ENCODE measurements around the gene SRGAP1.

SRGAP1 gene

DNA sequence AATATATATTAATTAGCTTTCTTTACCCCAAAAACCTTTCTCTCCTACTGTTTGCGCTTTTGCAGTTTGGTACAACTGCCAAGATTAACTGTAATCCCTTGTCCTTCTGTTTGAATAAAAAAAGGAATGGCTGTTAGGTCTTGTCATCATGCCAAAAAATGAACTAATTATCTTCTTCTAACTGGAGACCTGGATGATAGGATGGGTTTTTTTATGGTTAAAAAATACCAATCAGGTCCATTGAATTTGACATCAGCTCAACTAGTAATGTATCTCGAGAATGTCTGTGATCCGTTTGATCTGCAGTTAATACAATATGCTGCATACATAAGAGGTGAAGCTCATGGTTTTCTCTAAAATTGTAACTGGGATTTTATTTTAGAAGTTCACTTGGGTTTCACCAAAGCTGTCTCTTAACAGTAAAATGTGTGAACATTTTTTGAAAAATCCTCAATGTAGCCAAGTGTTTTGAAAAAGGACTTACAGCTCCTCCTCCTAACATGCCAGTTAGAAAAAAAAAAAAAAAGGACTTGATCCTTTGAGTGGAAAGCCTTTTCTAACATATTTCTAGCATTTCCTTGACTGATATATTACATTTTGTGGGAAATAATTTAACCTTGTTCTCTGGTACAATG lies 96.8 kb downstream of the SRGAP1 start:
- no peak for DNase-seq

DNA sequence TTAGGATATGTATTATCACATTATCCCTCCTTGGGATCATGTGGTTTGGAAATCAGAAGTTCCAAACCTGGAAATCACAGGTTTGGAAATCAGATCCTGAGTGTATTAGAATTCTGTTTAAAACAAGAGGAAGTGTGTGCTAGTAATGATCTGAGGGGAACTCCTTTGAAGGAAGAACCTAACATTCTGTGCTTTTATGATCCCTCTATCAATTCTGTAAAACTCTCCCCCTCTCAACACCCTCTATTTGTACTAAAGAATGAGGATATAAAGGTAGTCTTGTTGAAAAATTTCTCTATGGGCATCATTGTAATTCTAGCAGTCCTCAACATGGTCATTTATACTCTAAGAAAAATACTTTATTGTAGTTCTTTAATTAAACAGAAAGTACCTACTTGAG lies 97.4 kb downstream of the SRGAP1 start:
- no peak for DNase-seq

DNA sequence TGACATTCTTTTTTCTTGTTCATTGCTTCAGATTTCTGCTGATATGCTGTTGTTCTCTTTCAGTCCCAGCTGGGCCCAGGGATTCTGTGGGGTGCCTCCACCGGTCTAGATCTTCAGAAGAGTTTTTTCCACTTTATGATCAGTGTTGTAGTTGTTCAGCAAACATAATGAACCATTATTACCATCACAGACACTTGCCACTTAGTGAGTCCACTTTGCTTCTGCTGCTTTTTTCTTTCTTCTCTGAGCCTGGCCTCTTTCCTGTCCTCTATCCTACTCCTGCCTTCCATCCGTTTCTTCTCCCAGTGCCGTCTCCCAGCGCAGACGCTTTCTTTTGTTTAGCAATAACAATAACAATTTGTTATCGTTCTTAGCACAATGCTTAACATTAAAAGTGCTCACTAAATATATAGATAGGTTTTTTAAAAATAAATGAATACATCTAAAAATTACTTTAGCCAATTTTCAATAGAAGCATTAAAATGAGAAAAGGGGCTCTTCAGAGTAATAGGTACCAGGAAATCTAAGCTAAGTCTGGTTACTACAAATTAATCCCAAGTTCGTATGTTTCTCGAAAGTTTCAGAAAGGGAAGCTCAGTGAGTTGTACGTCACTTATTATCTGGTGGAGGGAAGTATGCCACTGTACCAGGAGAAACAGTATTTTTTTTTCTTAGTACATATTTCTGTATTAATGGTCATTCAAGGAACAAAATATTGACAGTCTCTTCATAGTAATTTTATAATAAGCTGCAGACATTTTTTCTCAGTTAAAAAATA lies 98.2 kb downstream of the SRGAP1 start:
- no peak for DNase-seq

DNA sequence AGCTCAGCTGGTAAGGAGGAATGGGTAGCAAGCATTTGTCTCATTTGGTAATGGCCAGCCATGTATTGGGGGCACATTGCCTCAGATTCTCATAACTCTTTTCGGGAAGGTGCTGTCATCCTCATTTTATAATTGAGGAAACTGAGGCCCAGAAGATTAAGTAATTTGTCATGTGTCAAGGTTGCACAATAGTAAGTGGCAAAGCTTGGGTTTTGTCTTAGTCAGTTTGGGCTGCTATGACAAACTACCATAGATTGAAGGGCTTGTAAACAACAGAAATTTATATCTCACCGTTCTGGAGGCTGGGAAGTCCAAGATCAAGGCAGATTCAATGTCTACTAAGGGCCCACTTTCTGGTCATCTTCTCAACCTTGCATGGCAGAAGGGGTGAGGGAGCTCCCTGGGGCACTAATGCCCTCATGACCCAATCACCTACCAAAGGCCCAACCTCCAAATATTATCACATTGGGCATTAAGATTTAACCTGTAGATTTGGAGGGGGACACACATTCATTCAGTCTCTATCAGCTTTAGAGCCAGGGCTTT lies 99.6 kb downstream of the SRGAP1 start:
- no peak for DNase-seq

DNA sequence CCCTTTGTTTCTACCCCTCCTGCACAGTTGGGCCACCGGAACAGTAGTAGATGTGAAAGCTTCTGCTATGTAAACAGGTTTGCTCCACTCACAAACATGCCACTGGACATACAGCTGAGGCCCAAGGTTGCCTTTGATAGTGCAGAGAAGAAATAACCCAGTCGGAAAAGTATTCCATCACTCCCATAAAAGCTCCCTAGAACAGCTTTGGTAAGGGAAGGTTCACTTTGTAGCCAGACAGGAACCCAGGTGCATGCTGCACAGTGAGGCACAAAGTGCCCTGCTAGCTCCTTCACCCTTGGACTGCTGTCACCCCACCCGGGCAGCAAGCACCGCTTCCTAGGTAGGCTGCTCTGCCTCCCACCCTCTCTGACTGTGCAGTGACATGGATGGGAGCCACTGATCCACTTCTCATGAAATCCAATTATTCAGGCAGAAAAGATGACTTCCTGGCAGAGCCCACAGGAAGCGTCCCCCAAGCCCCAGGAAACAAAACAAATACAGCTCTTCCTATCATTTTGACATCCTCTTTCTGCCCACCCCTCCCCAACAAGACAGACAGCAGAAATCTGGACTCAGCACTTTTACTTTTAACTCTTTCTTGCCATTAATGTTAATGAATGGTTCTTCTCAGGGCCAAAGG lies 100.2 kb downstream of the SRGAP1 start:
- no peak for DNase-seq

DNA sequence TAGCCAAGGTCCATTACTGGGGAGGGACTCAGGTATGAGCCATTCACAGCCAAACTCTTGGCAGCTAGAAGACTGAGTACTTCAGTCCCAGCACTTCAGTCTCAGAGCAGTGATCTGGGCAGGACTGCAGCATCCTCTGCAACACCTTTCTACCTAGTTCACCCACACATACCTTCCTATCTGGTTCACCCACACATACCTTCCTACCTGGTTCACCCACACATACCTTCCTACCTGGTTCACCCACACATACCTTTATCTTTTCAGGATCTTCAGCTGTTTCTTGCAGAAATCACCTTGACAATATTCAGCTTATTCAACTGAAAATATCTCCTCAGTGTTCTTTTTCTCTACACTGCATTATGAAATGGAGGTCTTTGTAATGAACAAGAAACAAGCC lies 101.3 kb downstream of the SRGAP1 start:
- DNase-seq: no peak

DNA sequence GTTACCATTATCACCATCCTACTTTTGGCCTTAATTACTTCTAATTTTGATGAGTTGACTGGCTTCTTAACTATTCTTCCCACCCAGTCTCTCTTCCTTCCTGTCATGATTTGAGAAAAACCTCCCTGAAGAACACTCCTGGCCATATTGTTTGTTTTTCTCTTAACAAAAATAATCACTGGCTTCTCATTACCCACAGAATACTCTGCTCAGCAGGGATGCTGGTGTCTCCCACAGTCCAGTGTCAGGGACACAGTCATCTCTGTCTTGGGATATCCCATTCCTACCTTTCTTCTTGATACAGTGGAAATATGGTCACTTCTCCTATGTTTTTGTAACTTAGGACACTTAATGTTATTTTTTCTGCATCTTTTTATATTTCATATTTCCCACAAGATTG lies 103.7 kb downstream of the SRGAP1 start:
- no peak for DNase-seq

DNA sequence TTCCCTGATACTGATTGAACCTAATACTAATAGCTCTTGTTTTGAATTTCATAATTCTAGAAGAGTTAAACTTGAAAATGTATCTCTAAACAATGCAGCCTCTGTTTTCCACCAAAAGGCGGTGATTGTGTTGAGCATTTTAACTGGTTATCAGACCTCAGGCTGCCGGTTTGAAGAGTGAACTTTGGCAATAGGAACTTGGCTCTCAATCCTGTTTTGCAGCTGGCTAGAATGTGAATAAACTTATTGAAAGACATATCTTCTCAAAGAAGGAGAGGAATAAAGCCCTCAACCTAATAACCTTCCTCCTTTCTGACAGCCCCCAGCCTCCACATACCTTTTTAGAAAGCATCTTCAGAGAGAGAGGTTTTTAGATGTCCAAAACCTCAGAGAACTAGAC lies 105.4 kb downstream of the SRGAP1 start:
- no peak for DNase-seq

DNA sequence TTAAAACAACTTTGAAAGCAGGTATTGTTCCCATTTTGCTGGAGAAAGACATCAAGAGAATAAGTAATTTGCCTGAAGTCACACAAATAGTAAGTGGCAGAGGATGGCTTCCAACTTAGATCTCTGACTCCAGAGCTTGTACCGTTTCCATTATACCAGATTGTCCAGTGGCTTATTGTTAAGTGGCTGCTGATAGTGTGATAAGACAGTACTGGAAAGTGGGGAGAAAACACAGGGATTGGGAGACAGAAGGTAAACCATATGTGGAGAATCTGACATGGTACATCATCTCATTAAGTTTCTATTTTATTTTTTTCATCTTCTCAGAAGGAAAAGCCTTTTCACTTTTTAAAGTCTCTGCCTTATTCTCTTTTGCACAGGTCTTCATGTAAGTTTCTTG lies 108.5 kb downstream of the SRGAP1 start:
- DNase-seq: no peak

DNA sequence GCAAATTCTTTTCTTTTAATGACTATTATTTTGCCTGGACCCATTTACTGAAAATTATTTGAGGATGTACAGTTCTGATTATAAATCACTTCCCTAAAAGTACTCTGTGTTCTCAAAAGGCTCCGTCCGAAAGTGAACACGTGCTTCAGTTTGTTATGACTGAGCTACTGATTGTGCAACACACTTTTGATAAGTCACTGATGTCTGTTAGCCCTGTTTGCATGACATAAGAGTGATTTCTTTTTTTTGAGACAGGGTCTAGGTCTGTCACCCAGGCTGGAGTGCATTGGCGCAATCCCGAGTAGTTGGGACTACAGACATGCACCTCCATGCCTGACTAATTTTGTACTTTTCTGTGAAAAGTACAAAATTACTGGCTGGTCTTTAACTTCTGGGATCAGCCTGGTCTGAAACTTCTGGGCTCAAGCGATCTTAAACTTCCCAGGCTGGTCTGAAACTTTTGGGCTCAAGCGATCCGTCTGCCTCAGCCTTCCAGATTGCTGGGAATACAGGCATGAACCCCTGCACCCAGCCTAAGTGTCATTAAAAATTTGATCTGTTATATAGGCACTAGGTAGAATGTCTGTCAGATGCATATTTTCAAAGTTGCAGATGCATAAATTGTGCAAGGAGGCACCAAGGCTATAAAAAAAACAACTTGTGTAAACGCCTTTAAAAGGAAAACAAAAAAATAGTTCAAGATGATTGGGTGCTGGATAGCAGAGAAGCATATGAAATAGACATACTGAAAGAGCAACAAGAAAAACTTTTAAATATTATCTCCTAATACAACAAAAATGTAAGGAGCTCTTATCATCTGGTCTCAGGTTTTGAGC lies 111.5 kb downstream of the SRGAP1 start:
- DNase-seq: no peak

DNA sequence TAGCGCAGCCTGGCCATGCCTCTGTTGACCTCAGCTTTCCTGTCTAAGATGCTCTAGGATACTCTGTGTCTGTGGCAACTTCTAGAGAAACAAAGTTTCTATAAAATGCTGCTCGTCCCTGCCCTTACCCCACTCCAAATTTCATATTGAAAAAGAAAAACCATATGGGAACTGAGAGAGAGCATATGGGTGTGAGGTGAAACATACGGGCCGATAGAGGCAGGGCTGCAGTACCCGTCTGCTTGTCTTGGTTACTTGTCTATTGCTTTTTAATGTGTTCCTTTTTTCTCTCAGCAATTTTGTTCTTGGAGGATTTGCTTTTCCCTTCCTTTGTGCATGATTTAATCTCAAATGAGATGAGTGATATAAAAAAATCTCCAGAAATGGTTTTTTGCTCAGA lies 113.0 kb downstream of the SRGAP1 start:
- DNase-seq: no peak

DNA sequence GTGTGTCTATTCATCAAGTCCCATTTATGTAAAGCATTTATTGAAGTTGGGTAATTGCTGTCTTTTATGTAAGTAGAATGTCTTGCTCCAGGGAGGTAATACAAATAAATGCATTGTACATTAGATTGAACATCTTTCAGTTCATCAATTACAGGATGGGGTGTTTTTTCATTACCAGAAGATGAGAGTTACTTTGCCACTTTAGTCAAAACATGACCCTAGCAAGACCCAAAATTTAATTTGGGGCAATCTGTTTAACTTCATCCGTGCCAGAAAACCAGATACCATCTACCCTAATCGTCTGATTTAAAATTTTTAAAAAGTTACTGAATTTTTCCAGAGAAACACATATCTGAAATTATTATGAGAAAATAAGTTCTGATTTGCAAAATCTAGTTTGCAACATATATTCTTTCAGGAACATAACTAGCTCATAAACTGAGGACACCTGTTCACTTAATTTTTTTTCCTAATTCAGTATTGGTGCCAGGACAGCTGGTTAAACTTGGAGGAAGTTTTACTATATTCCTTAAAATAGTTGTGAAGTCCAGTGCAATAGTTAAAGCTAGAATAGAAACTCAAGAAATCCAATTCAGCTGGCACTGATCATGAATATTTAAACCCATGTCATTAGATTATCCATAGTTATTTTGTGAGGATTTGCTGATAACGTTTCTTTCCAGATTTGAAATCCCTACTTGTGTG lies 114.5 kb downstream of the SRGAP1 start:
- no peak for DNase-seq

DNA sequence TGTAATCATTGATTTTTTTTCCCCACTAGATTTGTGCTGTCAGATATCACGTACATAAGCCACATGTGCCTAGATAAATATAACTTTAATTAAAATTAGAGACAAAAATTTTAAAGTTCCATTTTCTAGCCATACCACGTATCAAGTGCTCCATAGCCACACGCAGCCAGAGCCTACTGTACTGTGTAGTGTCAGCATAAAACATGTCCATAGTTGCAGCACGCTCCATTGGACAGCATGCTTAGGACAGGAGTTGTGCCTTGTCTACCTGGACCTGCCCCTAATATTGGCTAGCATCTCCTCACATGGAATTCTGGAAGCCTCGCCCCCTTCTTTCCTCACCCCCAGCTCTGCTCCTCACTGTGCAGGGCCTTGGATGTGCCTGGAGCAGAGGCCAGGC lies 116.5 kb downstream of the SRGAP1 start:
- DNase-seq: no peak

DNA sequence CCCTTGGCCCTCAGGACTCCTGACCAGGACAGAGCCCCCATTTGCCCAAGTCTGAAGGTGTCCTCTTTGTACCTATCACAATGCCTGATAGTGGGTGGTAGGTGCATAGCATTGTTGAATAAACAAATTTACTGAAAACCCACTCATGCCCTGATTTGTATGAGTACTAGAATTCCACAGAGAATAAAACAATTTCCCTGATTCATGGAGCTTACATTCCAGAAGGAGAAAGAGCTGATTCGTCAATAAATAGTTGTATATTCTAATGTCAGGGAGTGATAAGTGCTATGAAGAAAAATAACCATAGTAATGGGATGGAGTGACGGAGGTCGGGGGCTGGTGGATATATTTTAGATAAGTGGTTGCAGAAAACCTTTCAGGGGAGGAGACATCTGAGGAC lies 117.0 kb downstream of the SRGAP1 start:
- DNase-seq: no peak

DNA sequence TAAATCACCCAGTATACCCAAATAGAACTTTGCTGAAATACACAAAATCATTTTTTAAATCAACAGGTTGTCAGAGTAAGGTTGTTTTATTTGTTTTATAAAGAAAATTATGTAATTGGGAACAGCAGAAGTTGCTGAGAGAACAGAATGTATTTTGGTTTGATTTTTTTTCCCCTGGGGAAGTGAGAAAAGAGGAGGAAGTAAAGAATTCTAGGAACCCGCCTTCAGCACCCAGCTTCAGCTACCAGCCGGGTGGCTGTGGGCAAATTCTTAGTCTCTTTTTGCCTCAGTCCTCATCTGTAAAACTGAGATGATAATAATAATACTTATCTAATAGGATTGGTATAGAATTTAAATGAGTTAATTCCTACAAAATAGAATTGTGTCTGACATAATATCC lies 119.4 kb downstream of the SRGAP1 start:
- DNase-seq: no peak

DNA sequence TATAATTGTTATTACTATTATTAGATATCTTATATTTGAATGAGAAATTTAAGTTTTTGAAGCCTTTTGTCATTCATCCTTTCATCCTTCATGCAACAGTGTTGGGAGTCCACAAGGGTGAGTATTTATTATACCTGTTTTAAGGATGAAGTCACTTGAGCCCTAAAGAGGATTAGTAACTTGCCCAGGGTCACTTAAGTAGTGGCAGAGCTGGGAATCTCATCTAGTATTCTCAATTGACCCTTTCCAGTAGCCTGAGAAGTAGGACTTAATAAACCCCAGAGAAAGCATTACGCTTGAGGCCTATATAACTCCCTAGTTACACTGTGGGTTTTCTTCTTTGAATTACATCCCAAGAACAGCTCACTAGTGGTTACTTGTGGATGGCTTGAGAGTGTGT lies 119.8 kb downstream of the SRGAP1 start:
- no peak for DNase-seq

DNA sequence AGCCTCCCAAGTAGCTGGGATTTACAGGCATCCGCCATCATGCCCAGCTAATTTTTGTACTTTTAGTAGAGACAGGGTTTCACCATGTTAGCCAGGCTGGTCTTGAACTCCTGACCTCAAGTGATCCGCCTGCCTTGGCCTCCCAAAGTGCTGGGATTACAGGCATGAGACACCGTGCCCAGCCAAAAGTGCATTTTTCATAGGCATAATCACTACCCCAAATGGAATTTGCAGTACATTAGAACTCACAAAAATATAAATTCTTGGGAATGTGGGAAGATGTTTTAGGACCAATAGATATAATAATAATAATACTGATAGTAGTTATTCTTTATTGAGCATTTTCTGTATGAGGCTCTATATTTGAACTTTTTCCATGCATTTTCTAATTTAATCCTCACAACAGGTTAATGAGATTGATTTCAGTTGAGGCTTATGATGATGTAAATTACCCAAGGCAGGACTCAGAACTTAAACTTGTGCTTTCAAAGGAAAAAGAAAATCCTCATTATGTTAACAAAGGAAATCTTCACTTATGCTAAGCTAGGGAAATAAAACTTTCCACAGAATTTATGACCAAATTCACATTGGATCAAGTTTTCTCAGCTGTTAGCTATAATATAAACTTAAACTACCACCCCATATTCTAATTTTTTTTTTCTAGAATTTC lies 121.6 kb downstream of the SRGAP1 start:
- no peak for DNase-seq

DNA sequence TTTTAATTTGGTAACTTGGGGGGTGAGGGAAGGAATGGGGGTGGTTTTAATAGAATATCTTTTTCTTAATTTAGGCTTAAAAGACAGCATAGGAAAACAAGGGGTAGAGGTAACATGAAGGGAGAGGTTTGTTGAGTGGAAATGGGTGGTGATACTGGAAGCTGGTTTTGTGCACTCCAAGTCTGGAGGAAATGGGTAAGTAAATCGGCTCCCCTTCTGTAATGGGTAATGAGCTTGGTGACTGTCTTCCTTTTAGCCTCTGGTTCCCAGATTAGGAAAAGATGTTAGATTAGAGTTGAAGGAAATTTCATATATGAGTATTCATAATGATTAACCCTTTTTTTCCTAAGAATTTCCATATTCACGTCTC lies 122.1 kb downstream of the SRGAP1 start:
- no peak for DNase-seq

DNA sequence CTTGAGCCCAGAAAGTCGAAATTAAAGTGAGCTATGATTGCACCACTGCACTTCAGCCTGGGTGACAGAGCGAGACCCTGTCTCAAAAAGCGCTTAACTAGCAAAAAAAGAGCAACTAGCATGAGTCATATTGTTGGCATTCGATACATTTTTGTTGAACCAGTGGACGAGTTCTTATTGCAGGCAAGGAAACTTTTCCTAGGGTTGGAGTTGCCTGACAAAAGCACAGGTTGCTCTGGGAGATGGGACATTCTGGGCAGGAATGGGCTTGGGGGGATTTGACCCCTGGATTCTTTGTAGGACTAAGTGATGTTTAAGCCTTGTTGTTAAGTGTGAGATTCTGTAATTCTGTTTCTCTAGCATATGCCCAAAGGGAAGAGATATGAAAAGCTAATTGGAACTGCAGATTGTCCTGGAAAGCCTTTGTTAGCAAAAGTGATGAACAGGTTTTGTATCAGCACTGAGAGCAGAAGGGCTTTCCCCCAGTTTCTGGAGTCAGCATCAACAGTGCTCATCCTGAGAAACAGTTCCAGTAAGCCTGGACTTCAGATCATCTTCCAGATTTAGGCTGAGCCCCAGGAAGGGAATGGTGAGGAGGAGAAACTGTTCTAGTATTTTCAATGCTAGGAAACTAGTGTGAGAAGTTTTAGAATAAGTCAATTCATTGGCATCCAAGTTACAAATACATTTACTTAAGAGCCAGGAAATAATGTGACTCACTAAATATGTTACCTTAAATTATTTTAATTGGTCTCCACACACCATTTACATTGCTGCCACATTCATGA lies 123.1 kb downstream of the SRGAP1 start:
- no peak for DNase-seq

DNA sequence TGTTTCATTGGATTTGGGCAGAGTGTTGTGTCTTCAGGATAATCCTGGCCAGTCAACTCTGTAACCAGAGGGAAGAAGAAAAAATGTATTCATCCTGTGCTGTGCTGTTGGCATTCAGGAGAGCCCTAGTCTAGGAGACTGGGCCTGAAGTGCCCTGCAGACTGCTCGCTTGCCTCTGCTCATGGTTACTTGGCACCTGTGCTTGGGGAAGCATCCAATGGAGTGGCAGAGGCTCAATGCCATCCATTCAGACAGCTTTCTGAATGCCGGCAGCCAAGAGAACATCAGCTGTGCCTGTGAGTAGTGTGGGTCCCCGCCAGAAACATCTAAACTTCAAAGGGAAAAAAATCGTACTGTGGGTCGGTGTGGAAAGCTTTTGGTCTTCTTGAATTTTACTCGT lies 124.2 kb downstream of the SRGAP1 start:
- no peak for DNase-seq

DNA sequence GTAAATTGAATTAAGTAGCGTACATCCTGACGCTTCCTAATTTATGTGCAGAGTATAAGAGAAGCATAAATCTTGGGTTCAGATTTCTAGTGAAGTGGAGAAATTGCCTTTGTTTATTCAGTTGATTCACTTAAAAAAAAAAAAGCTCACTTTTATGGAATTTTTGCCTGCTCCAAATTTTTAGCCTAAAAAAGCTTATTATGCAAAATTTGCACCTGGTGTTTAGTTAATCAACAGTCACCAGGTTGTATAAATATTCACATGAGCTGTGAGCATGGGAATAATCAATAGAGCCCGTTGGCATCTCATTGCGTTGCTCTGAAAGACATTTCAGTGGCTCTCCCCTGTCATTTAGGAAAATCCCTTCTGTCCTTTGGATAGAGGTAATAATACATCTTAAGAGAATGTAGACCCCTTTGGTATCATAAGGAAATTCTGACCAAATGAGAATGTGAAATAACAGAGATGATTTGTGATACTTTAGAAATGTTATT lies 132.4 kb downstream of the SRGAP1 start:
- no peak for DNase-seq

All from activated T-cell treated with anti-CD3 and anti-CD28 coated beads, Interleukin-2, amount 50 U/mL, for 1 hour (primary cell).